Ectodermal cell (in vitro differentiated cells): ENCODE measurements around the gene PACSIN3.
A peak's percentile ranks its signal among the peaks of the same experiment; 100 is the strongest.
"Not testable (repeated sequence)": the region's sequence is repeated elsewhere in the genome, so short reads cannot be mapped to it uniquely, and the experiment has no call there.

Experiments
- H3K27ac ChIP-seq: 2 replicates; pipeline ENCODE4 v1.7.0; 2013; ENCODE audit warnings: mild to moderate bottlenecking, low read depth, low read length; ENCODE audit not compliant: insufficient read depth, poor library complexity, severe bottlenecking
- H3K27me3 ChIP-seq: 2 replicates; pipeline ENCODE4 v1.7.0; 2013; ENCODE audit warnings: mild to moderate bottlenecking, low read length; ENCODE audit not compliant: insufficient read depth, control insufficient read depth, poor library complexity, severe bottlenecking
- H3K36me3 ChIP-seq: one replicate; pipeline ENCODE4 v1.7.0; 2013; ENCODE audit warnings: low read length; ENCODE audit not compliant: control insufficient read depth, insufficient read depth
- H3K4me1 ChIP-seq: one replicate; pipeline ENCODE4 v1.7.0; 2013; ENCODE audit warnings: low read length; ENCODE audit not compliant: control insufficient read depth, insufficient read depth
- H3K4me3 ChIP-seq: 2 replicates; pipeline ENCODE4 v1.7.0; 2013; ENCODE audit warnings: low read depth, low read length, control low read depth; ENCODE audit not compliant: insufficient read depth
- H3K9me3 ChIP-seq: 2 replicates; pipeline ENCODE4 v1.7.0; 2013; ENCODE audit warnings: mild to moderate bottlenecking, low read length, moderate library complexity; ENCODE audit not compliant: control insufficient read depth
- WGBS, 2 experiments: methylation state at CpG; one replicate each; pipeline ENCODE4 v1.1.7; 2013; ENCODE audit warnings: missing lambda C conversion rate in 2 of 2; 5-methylcytosine and 5-hydroxymethylcytosine counted together

The PACSIN3 gene

GRCh38 chr11:47216121-47216798 is 30.0 kb upstream of the PACSIN3 start:
- Histone ChIP-seq H3K4me1 (peaks cover 4% of the 10 kb centered on the region), H3K9me3 (no peaks in the 10 kb centered on the region), H3K27me3 (no peaks in the 10 kb centered on the region), H3K36me3 (peaks cover 4% of the 10 kb centered on the region), H3K4me3 (peak overlapping the region; percentile 72), H3K27ac (no peak overlapping the region)
- WGBS, 2 experiments, result 49 to 53% methylated on average over 12 of the region's 12 CpGs

GRCh38 chr11:47215366-47215910 is 29.2 kb upstream of the PACSIN3 start:
- peak overlapping the region; percentile 72 for H3K4me3 ChIP-seq
- no peaks in the 10 kb centered on the region for H3K27me3 ChIP-seq
- WGBS, 2 experiments, result 10 to 11% methylated on average over 15 of the region's 15 CpGs
- peak overlapping the region; percentile 90 for H3K27ac ChIP-seq
- H3K36me3 ChIP-seq, result peaks cover 4% of the 10 kb centered on the region
- H3K4me1 ChIP-seq, result peaks cover 4% of the 10 kb centered on the region
- H3K9me3 ChIP-seq, result no peaks in the 10 kb centered on the region

GRCh38 chr11:47213950-47214565 is 27.8 kb upstream of the PACSIN3 start:
- 87% methylated on average over 20 of the region's 20 CpGs for WGBS, 2 experiments
- H3K27ac ChIP-seq, result no peak overlapping the region

GRCh38 chr11:47212938-47213337 is 26.7 kb upstream of the PACSIN3 start:
- H3K4me3 ChIP-seq, result no peak overlapping the region

More at GRCh38 chr11:47213950-47214565, 27.8 kb upstream of the PACSIN3 start:
- no peaks in the 10 kb centered on the region for H3K36me3 ChIP-seq
- H3K9me3 ChIP-seq, result no peaks in the 10 kb centered on the region
- H3K4me3 ChIP-seq, result no peak overlapping the region
- H3K27me3 ChIP-seq, result no peaks in the 10 kb centered on the region
- H3K4me1 ChIP-seq, result peaks cover 4% of the 10 kb centered on the region

GRCh38 chr11:47208628-47209027 is 22.4 kb upstream of the PACSIN3 start:
- H3K27ac ChIP-seq, result no peak overlapping the region
- H3K27me3 ChIP-seq, result no peaks in the 10 kb centered on the region
- 94% methylated on average over 5 of the region's 5 CpGs for WGBS, 2 experiments
- H3K4me3 ChIP-seq, result no peak overlapping the region
- H3K36me3 ChIP-seq, result no peaks in the 10 kb centered on the region
- no peaks in the 10 kb centered on the region for H3K9me3 ChIP-seq
- H3K4me1 ChIP-seq, result no peaks in the 10 kb centered on the region

More at GRCh38 chr11:47212938-47213337, 26.7 kb upstream of the PACSIN3 start:
- Histone ChIP-seq H3K9me3 (no peaks in the 10 kb centered on the region), H3K27ac (no peak overlapping the region), H3K4me1 (peaks cover 4% of the 10 kb centered on the region), H3K36me3 (no peaks in the 10 kb centered on the region), H3K27me3 (no peaks in the 10 kb centered on the region)
- WGBS, 2 experiments, result 94 to 95% methylated on average over 12 of the region's 12 CpGs

GRCh38 chr11:47208008-47208552 is 21.8 kb upstream of the PACSIN3 start:
- not testable (repeated sequence) for H3K36me3 ChIP-seq, H3K9me3 ChIP-seq, H3K27me3 ChIP-seq, H3K27ac ChIP-seq, H3K4me1 ChIP-seq, H3K4me3 ChIP-seq
- WGBS, 2 experiments, result 93 to 95% methylated on average over 13 of the region's 13 CpGs

- Histone ChIP-seq H3K27me3 (no peaks in the 10 kb centered on the region), H3K4me3 (no peak overlapping the region), H3K27ac (no peak overlapping the region), H3K36me3 (no peaks in the 10 kb centered on the region), H3K9me3 (no peaks in the 10 kb centered on the region), H3K4me1 (no peaks in the 10 kb centered on the region)
- WGBS, 2 experiments, result 88 to 94% methylated on average over 6 of the region's 6 CpGs
These were observed 21.2 kb upstream of the PACSIN3 start for GRCh38 chr11:47207459-47207858.

GRCh38 chr11:47206577-47206976 is 20.3 kb upstream of the PACSIN3 start:
- H3K4me3 ChIP-seq, H3K36me3 ChIP-seq, H3K9me3 ChIP-seq, H3K27ac ChIP-seq, H3K4me1 ChIP-seq, H3K27me3 ChIP-seq: not testable (repeated sequence)
- 89 to 95% methylated on average over 5 of the region's 5 CpGs for WGBS, 2 experiments

- WGBS, 2 experiments, result 60 to 85% methylated on average over 1 to 2 of the region's 2 CpGs
- no peaks in the 10 kb centered on the region for H3K4me1 ChIP-seq
- no peak overlapping the region for H3K27ac ChIP-seq
These were observed 18.4 kb upstream of the PACSIN3 start for GRCh38 chr11:47204637-47204989.

GRCh38 chr11:47202576-47202975 is 16.3 kb upstream of the PACSIN3 start:
- WGBS, 2 experiments, result 93 to 94% methylated on average over 5 of the region's 5 CpGs
- Histone ChIP-seq H3K4me3 (no peak overlapping the region), H3K4me1 (no peaks in the 10 kb centered on the region)

More at GRCh38 chr11:47204637-47204989, 18.4 kb upstream of the PACSIN3 start:
- no peak overlapping the region for H3K4me3 ChIP-seq
- H3K36me3 ChIP-seq, result no peaks in the 10 kb centered on the region
- no peaks in the 10 kb centered on the region for H3K27me3 ChIP-seq
- no peaks in the 10 kb centered on the region for H3K9me3 ChIP-seq

More at GRCh38 chr11:47202576-47202975, 16.3 kb upstream of the PACSIN3 start:
- Histone ChIP-seq H3K27ac (no peak overlapping the region), H3K9me3 (no peaks in the 10 kb centered on the region), H3K27me3 (no peaks in the 10 kb centered on the region), H3K36me3 (no peaks in the 10 kb centered on the region)
